Neural cell (in vitro differentiated cells): ENCODE measurements around the gene DMRTA2.

Experiments used
- CTCF ChIP-seq: fragments of 450-650 bp; IDR thresholded peaks from 2 replicates; pipeline ENCODE4 v1.5.1; 2014; ENCODE audit warnings: antibody characterized with exemption, mild to moderate bottlenecking, moderate library complexity; ENCODE audit not compliant: poor library complexity, severe bottlenecking
- EZH2 ChIP-seq: fragments of 200-600, 300-800 bp; shearing (Covaris generic), sonication (generic); IDR thresholded peaks from 2 replicates; pipeline ENCODE4 v1.6.1; 2014; ENCODE audit warnings: antibody characterized with exemption, low read length, borderline replicate concordance, mild to moderate bottlenecking; ENCODE audit not compliant: insufficient read depth, poor library complexity, severe bottlenecking
- POLR2AphosphoS5 ChIP-seq: IDR thresholded peaks from 2 replicates; pipeline ENCODE4 v1.6.1; 2012
- RAD21 ChIP-seq: fragments of 450-650 bp; conservative IDR thresholded peaks from 2 replicates; pipeline ENCODE4 v1.6.1; 2014; ENCODE audit warnings: antibody characterized with exemption, mild to moderate bottlenecking, moderate library complexity
- REST ChIP-seq: IDR thresholded peaks from 2 replicates; pipeline ENCODE4 v1.6.1; 2012; ENCODE audit warnings: borderline replicate concordance
- SMC3 ChIP-seq: fragments of 450-650 bp; conservative IDR thresholded peaks from 2 replicates; pipeline ENCODE4 v1.6.1; 2014; ENCODE audit warnings: antibody characterized with exemption, mild to moderate bottlenecking, moderate library complexity; ENCODE audit not compliant: poor library complexity
- TAF1 ChIP-seq: IDR thresholded peaks from 2 replicates; pipeline ENCODE4 v1.6.1; 2012; ENCODE audit warnings: low read depth

GRCh38 chr1:50450861-50451653 lies 27.8 kb upstream of the DMRTA2 start:
- TF ChIP-seq EZH2 (no peak), CTCF (no peak), TAF1 (no peak), REST (no peak), SMC3 (no peak), POLR2AphosphoS5 (no peak), RAD21 (no peak)
